Inflammatory macrophage treated with lipopolysaccharide for 4 hours (primary cell): ENCODE results near the gene CCDC188.

Experiments
- DNase-seq: peaks from one replicate; pipeline ENCODE4 v3.0.0-alpha.2; 2020

The CCDC188 gene

GRCh38 chr22:20131859-20132685 is 18.8 kb downstream of the CCDC188 start:
- DNase-seq, result peak; percentile 63

GRCh38 chr22:20131597-20131858 is 19.3 kb downstream of the CCDC188 start, which contains the start of gene ZDHHC8:
Gene ZDHHC8, plus strand, starts transcription at chr22:20131804. Its CDS starts 144 bp downstream, at chr22:20131948.
- no peak for DNase-seq

- DNase-seq, result peak; percentile 76
Measured at GRCh38 chr22:20130731-20131596, 19.9 kb downstream of the CCDC188 start.

GRCh38 chr22:20130319-20130718 is 20.5 kb downstream of the CCDC188 start:
- DNase-seq, result no peak

- no peak for DNase-seq
Measured at GRCh38 chr22:20129747-20130014, 21.2 kb downstream of the CCDC188 start.

GRCh38 chr22:20128902-20129746 is 21.7 kb downstream of the CCDC188 start:
- no peak for DNase-seq

- no peak for DNase-seq
Measured at GRCh38 chr22:20128619-20128901, 22.3 kb downstream of the CCDC188 start.

GRCh38 chr22:20127869-20128618 is 22.8 kb downstream of the CCDC188 start:
- no peak for DNase-seq

- no peak for DNase-seq
Measured at GRCh38 chr22:20127318-20127868, 23.5 kb downstream of the CCDC188 start.

- DNase-seq, result no peak
Measured at GRCh38 chr22:20126284-20127029, 24.4 kb downstream of the CCDC188 start.

GRCh38 chr22:20125201-20126174 is 25.4 kb downstream of the CCDC188 start:
- no peak for DNase-seq

- no peak for DNase-seq
Measured at GRCh38 chr22:20124083-20124787, 26.6 kb downstream of the CCDC188 start.

- DNase-seq, result no peak
Measured at GRCh38 chr22:20123366-20124082, 27.3 kb downstream of the CCDC188 start.

GRCh38 chr22:20121856-20122415 is 28.9 kb downstream of the CCDC188 start:
- no peak for DNase-seq

GRCh38 chr22:20118300-20119020 is 32.4 kb downstream of the CCDC188 start:
- DNase-seq, result no peak

GRCh38 chr22:20117633-20118299 is 33.1 kb downstream of the CCDC188 start:
- DNase-seq, result peak; percentile 40

GRCh38 chr22:20116951-20117632 is 33.8 kb downstream of the CCDC188 start, which contains the start of gene TRMT2A:
Gene TRMT2A, minus strand, starts transcription at chr22:20117226. Its CDS starts 320 bp downstream, at chr22:20116906.
- DNase-seq, result peak; percentile 98
